Fibroblast of pulmonary artery (primary cell): Measurements from ENCODE around the gene EEF1AKMT1.

Source experiments
- DNase-seq: peaks from one replicate; pipeline ENCODE4 v3.0.0-alpha.2; 2010; ENCODE audit warnings: low read depth
- H3K4me3 ChIP-seq: replicated peaks from 2 replicates; pipeline ENCODE4 v1.5.1; 2011; ENCODE audit warnings: low read depth, mild to moderate bottlenecking, control low read depth, low read length, moderate library complexity
- CTCF ChIP-seq: IDR thresholded peaks from 2 replicates; pipeline ENCODE4 v1.5.1; 2011; ENCODE audit warnings: mild to moderate bottlenecking, control low read depth, low read length, inconsistent platforms; ENCODE audit errors: missing control alignments

Gene EEF1AKMT1

GRCh38 chr13:20700288-20700687, 73.5 kb downstream of the EEF1AKMT1 start:
- no peak for TF ChIP-seq CTCF

GRCh38 chr13:20699715-20700114, 74.0 kb downstream of the EEF1AKMT1 start:
- TF ChIP-seq CTCF = no peak
- no peak overlapping the region for H3K4me3 ChIP-seq
- DNase-seq = no peak

More at GRCh38 chr13:20700288-20700687, 73.5 kb downstream of the EEF1AKMT1 start:
- H3K4me3 ChIP-seq = no peak overlapping the region
- DNase-seq = no peak

GRCh38 chr13:20696073-20696472, 77.7 kb downstream of the EEF1AKMT1 start:
- no peak for DNase-seq
- no peak overlapping the region for H3K4me3 ChIP-seq
- TF ChIP-seq CTCF = no peak

GRCh38 chr13:20691616-20692015, 82.1 kb downstream of the EEF1AKMT1 start:
- no peak overlapping the region for H3K4me3 ChIP-seq
- no peak for DNase-seq
- no peak for TF ChIP-seq CTCF

GRCh38 chr13:20689291-20689690, 84.5 kb downstream of the EEF1AKMT1 start:
- no peak overlapping the region for H3K4me3 ChIP-seq
- no peak for TF ChIP-seq CTCF
- DNase-seq = no peak

- DNase-seq = peak; percentile 14
- no peak for TF ChIP-seq CTCF
- no peak overlapping the region for H3K4me3 ChIP-seq
Observed at GRCh38 chr13:20686863-20687579, 86.7 kb downstream of the EEF1AKMT1 start.

- H3K4me3 ChIP-seq = no peak overlapping the region
Observed at GRCh38 chr13:20686167-20686566, 87.6 kb downstream of the EEF1AKMT1 start.

More at GRCh38 chr13:20686167-20686566, 87.6 kb downstream of the EEF1AKMT1 start:
- no peak for TF ChIP-seq CTCF
- DNase-seq = no peak
